Stimulated activated CD8-positive, alpha-beta memory T cell treated with anti-CD3 and anti-CD28 coated beads, Interleukin-7, amount 100 ng/mL, for 1 hour (primary cell): ENCODE measurements around the gene ATP6V1D.
"Not testable (repeated sequence)": the region's sequence is repeated elsewhere in the genome, so short reads cannot be mapped to it uniquely, and the experiment has no call there.

Experiments used
- DNase-seq, 2 donors: peaks; one replicate each; pipeline ENCODE4 v3.0.0-alpha.2; 2020; ENCODE audit warnings: low read depth in 2 of 2

The ATP6V1D gene

DNA sequence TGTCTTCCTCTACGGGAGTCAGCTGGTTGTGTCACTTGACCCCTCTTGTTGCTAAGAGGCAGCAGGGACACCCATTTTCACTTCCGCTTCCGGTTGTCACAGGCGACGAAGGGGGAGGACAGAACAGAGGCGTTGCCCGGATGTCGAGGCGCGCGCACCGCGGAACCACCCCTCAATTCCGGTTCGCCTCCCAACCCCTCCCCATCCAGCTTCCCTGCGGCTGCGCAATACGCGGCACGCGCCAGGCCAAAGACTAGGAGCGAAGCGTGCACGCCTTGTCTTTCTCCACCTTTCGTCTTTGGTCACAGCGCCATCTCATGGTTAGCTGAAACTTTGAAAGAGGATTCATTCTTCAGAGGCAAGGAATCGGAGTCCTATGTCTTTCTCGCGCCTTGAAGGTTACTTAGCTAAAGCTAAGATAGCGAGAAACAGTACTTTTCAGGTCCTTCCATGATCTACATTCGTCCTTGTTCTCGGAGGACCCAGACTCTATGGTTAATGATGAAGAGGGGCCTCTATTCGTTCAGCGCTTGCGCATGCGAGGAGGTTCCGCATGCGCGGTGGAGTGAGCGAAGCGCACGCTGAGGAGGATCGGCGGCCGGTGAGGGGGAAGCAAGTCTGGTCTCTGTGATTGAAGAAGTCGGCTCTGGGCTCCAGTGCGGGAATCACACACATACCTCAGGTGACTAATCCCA lies at the start of gene ATP6V1D, which contains the start of gene EIF2S1:
Gene ATP6V1D, minus strand, starts transcription at position 30 of the 695 bp plus-strand sequence. CDS start 106 bp downstream, outside the sequence.
Gene EIF2S1, plus strand, starts transcription at position 554 of the 695 bp plus-strand sequence. CDS start 4,440 bp downstream, outside the sequence.
- DNase-seq = peak; percentile 99

DNA sequence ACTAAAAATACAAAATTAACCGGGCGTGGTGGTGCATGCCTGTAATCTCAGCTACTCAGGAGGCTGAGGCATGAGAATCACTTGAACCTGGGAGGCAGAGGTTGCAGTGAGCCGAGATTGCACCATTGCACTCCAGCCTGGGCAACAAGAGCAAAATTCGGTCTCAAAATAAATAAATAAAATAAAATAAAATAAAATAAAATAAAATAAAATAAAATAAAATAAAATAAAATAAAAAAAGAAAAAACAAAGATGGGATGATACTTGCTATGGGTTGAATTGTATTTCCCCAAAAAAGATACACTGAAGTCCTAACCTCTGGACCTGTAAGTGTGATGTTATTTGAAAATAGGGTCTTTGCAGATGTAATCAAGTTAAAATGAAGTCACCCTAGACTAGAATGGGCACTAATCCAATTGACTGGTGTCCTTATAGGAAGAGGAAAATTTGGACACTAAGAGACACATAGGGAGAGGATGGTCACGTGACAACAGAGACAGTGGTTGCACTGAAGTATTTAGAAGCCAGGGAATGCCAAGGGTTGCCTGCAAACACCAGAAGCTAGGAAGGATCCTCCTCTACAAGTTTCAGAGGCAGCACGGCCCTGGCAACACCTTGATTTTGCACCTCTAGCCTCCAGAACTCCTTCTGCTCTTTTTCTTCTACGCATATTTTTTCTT lies 48.7 kb upstream of the ATP6V1D start:
- DNase-seq = not testable (repeated sequence)

DNA sequence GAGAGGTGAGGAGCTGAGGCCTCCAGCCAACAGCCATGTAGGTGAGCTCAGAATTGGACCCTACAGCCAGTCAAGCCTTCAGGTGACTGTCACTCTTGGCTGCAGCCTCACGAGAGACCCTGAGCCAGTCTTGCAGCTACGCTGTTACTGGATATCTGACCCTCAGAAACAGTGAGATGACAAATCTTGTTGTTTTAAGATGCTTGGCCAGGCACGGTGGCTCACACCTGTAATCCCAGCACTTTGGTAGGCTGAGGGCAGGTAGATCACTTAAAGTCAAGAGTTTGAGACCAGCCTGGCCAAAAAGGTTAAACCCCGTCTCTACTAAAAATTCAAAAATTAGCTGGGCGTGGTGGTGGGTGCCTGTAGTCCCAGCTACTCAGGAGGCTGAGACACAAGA lies 46.2 kb upstream of the ATP6V1D start:
- no peak for DNase-seq

DNA sequence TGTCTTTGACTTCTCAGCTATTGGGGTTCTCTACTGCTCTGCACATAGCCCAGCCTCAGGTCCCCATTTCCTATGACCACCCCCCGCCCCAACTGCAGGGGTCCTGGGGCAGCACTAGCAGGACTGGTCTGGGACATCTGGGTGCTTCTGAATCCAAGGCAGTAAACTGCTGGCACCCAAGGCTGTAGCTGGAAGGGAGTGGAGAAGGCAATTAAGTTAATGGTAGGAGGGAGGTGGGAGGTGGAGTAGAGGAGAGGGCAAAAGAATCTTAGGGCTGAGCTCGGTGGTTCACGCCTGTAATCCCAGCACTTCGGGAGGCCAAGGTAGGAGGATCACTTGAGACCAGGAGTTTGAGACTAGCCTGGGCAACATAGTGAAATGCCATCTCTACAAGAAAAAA lies 40.8 kb upstream of the ATP6V1D start:
- DNase-seq = no peak

DNA sequence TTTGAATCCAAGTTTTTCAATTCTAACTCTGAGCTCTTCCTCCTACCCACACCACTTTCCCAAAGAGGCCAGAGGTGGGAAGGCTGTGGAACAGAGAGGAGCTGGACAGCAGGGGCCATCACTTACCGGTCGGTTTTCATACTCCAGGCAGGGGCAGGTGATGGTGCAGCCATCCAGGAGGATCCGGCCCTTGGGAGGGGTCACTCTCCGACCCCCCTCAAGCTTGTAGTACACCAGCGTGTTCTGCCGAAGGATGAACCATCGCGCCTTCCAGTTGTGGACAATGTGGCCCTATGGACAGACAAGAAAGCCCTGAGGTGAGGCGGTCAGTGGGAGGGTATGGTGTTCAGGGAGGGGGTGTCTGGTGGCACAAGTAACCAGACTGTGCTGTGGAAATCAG lies 37.9 kb upstream of the ATP6V1D start:
- no peak for DNase-seq

DNA sequence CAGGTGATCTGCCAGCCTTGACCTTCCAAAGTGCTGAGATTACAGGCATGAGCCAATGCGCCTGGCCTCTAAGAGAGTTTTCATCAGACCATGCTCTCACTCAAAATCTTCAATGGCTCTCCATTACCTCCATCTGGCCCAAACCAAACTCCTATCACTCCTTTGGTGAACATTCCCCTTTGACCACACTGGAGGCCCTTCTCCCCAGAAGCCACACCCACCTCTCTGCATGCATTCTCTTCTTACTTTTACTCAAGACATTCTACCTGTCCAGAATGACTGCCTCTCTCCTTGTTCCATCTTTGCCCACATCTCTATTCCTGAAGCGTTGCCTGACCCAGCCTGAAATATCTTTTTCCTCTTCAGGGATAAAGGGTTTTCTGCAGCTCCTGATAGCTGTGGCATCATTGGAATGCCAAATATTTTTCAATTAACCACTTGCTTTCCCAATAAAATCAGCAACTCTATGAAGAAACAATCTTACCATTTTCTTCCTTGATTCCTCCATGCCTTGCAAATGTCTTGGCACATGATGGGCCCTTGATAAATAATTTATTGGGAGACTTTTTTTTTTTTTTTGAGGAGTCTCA lies 36.9 kb upstream of the ATP6V1D start:
- no peak for DNase-seq

DNA sequence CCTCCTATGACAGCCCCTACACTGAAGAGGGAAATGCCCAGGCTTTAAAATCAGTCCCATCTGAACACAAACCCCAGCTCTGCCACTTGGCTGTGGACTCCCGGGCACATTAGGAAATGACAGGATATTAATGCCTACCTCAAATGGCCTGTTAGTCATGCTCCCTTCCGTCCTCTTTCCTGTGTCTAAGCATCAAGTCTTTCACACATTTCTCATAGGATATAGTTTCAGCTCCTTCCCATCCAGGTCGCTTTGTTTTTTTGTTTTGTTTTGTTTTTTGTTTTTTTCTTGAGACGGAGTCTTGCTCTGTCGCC lies 36.2 kb upstream of the ATP6V1D start:
- DNase-seq = no peak

DNA sequence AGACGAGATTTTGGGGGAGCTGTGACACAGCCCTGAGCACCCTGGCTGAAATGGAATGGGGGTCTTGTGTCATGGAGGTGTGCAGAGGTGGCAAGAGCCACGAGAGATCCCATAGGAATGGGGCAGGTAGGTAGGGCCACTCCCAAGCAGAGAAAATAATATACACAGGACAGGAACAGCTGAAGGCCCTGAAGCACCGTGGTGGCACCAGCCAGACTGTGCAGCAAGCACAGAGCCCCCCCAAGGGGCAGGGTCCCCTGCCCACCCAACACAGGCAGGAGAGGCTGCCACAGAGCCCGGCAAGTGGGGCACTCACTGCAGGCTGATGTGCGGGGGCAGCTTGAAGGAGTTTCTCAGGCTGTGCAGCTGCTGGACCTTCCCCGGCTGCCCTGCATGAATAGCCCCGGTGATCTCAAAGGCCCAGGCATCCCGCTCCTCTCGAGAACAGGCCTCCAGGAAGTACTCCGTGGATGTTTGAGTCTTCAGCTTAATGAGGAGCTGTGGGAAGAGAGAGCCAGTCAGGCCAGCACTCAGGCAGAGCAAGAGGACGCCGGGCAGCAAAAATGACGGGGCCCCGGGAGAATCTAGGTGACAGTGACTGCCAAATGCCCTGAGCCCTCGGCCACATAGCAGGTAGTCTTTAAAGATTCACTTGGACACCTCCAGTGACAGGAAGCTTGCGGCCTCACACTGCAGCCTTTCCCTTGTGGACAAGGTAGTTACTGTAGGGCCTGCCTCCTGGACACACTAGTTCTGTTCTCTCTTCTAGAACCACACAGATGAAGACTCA lies 35.7 kb upstream of the ATP6V1D start:
- no peak for DNase-seq

DNA sequence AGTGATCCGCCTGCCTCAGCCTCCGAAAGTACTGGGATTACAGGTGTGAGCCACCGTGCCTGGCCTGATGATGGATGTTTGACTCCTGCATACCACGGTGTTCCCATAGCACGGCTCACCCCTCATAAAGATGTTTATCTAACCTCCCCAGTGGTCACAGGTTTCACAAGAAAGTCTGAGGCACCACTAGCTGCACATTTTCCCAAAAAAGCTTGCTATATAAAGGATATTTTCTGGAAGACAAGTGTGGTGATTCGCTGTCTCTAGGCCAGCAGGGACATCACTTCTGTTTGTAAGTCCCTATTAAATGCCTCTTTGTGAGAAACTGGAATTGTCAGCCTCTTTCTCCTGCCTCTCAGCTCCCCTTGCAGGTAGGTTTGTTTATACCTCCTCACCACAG lies 34.1 kb upstream of the ATP6V1D start:
- DNase-seq = no peak

DNA sequence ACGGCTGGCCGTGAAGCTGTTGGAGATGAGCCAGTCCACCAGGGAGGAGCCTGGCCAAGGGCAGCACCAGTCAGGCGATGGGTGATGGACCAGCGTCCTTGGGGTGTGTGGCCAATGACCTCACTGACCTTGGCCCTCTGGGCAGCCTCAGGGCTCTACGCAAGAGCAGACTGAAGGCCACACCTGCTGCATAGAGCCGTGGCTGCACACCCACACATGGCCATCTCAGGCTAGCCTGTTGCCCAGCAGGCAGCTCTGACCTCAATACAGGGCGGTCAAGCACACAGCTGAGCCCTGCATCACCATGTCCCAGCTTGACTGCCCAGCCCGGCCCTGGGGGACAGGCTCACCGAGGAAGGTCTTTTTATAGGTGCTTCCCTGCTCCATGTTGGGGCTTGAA lies 33.2 kb upstream of the ATP6V1D start:
- DNase-seq = no peak

DNA sequence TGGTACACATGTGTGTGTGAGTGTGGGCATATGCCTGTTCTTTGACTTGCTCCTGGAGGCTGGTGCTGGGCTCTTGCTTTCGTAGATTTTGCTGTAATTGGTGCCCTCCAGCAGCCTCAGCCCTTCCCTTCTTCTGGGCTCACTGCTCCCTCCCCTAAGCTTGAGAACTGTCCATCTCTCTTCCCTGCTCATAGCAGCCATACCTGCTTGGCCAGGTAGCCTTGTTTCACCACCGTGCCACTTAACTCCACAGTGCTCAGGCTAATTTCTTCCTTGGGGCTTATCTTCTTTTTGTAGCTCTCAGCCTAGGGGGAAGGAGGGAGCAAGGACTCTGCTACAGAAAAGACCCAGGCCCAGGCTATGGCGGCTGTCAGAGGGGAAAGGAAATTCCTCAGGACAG lies 32.5 kb upstream of the ATP6V1D start:
- DNase-seq = no peak

DNA sequence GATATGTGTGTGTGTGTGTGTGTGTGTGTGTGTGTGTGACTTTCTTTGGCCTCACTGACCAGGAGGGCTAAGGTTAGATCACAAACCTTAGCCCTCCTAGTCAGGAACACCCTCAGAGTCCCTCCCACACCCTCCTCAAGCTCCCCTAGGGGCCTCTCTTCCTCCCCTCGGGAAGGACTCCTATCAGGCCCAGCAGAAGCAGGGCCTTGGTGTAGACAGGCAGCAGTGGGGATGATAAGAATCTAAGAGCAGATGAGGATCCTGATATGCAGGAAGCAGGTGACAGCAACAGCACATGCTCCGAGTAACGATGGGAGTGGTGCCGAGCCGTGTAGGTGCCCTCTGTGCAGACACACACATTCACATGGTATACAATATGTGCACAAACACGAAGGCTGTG lies 31.7 kb upstream of the ATP6V1D start:
- no peak for DNase-seq

DNA sequence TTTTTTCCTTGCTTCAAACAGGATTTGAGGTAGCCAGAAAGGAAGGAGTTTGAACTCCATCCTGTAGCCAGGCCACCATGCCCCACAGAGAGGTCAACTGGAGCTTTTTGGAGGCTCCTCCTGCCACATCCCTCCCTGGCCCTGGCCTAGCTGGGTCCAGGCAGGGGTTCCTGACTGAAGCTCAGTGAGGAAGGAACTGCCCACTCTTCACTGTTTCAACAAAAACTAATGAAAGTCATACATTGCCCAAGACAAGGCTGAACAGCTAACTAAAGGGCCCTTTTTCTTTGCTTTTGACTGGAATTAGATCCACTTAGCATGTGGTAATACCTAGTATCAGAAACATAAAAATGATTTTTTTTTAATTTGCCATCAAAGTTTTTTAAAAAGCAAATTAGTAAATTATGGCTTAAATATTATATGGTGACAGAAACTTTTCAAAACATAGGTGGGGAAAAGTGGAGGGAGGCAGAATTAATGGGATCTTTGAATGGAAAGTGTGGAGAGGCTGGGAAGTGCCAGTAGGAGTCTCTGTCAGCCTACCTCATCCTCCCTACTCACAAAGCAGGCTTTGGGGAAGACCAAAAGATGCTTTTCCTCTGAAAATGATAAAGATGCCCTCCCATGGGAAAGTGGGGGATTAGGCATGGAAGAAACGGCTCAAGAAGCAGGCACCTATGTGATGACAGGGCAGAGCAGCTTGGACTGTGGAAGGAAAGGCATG lies 30.4 kb upstream of the ATP6V1D start:
- no peak for DNase-seq

DNA sequence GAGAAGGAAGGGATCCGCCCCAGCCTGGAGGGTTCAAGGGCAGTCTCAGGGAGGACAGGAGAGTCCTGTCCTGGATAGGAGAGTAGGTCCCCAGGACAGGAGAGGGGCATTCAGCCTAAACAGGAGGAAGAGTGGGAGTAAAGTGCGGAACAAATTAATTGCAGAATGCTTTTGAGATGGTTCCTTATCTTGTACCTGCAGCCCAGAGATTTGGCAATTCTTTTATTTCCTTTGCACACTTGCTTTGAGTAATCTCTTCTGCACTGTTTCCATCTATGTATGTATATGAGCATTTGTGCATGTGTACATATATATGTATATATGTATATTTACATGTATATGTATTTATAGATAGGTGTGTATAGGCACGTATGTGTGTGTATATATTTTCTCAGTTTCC lies 29.7 kb upstream of the ATP6V1D start:
- DNase-seq = no peak

DNA sequence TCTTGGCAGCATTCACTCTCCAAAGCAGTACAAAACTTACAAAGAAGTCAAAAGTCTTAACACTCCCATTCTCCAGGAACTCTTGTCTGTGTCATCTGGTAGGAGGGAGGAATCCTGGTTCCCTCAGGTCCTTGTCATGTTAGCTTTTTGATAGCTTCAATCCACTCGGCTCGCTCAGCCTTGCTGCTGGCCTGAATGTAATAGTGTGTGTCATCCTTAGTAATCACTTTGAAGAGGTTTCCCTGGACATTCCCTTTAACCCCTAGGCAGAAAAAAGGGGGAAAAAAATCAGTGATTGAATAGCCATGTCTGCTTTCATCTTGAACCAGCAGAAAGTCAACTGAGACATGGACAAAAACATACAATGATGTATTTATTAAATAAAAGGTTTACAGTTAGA lies 27.6 kb upstream of the ATP6V1D start:
- DNase-seq = no peak

DNA sequence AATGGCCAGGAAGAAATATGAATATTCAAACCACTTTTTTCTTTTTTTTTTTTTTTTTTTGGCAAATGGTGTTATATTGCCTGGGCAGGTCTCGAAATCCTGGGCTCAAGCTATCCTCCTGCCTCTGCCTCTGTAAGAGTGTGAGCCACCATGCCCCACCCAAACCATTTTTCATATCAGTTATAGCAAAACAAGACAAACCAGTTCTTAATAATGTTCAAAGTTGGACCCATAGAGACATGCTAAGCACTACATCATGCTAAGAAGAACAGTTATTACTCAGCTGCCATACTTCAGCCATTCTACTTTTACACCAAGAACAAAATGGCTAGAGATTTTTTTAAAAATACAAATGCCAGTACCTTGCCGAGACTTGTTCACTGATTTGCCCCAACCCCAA lies 26.0 kb upstream of the ATP6V1D start:
- no peak for DNase-seq

DNA sequence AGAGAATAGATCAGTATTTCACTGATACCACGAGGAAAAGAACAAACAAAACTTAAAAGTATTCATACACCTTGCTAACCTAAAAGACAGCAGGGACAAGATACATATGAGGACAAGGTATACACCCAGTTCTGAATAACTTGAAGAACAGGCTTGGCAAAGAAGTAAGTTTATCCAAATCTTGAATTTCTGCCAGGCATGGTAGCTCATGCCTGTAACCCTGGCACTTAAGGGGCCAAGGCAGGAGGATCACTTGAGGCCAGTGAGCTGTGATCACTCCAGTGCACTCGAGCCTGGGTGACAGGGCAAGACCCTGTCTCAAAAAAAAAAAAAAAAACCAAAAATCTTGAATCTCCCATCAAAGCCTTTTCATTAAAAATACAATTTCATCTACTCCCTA lies 25.5 kb upstream of the ATP6V1D start:
- no peak for DNase-seq

DNA sequence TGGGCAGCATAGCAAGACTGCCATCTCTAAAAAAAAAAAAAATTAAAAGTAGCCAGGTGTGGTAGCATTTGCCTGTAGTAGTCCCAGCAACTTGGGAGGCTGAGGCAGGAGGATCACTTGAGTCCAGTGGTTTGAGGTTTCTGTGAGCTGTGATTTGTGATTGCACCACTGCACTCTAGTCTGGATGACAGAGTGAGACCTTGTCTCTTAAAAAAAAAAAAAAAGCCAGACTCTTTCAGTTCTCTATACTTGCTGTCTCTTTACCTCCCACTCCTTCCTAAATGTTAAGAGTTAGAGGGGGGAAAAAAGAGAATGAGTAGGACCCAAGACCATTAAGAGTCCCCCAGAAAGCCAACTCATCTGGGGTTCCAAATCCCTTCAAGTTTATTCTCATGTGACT lies 18.3 kb upstream of the ATP6V1D start:
- no peak for DNase-seq

DNA sequence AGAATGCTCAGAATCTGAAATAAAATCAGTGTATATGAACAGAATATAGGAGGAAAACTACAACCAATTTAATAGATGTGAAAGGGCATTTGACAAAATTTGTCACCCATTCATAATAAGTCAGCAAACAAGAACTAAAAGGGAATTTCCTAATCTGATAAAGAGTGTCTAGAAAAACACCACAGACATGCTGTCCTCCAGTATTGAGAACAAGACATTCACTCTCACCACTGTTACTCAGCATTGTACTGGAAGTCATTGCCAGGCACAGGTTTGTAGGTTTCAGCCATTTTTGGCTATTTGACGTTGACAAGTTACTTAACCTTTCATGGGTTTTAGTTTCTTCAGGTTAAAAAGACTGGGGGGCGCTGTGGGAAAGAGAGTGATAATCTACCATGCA lies 13.7 kb upstream of the ATP6V1D start:
- DNase-seq = no peak

DNA sequence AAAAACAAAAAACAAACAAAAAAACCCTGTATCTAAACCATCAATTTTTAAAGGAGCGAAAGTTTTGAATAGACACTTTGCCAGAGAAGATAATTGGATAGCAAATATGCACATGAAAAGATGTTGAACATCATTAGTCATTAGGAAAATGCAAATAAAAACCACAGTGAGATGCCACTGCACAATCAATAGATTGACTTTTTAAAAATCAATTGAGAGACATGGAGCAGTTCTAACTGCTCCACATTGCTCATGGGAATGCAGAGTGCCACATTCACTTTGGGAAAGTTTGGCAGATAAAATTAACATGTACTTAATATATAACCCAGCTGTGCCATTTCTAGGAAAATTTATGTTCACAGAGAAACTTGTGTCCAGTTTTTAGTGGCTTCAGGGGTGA lies 13.2 kb upstream of the ATP6V1D start:
- no peak for DNase-seq

DNA sequence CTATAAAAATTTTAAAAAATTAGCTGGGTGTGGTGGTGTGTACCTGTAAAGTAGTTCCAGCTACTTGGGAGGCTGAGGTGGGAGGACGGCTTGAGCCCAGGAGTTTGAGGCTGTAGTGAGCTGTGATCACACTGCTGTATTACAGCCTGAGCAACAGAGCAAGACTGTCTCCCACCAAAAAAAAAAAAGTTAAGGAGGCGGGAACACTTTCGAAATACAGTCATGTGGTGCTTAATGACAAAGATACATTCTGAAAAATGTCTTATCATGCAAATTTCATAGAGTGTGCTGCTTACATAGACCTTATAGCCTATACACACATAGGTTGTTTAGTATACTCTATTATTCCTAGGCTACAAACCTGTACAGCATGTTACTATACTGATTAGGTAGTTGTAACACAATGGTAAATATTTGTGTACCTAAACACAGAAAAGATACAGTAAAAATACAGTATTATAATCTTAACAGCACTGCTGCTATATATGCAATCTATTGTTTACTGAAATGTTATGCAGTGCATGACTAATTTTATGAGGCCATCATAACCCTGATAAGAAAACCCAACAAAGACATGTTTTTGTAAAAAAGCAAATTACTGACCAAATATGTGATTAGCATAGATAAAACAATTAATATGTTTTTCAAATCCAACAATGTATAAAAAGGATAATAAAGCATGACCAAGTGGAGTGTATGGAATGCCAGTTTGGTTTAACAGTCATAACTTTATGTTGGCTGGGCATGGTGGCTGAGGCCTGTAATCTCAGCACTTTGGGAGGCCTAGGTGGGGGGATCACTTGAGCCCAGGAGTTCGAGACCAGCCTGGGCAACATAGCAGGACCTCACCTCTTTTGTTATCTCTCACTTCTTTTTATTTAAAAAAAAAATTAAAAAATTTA lies 11.9 kb upstream of the ATP6V1D start:
- no peak for DNase-seq
